EH (cell line): ENCODE measurements around the gene RFT1.
A peak's percentile ranks its signal among the peaks of the same experiment; 100 is the strongest.
"Not testable (repeated sequence)": the region's sequence is repeated elsewhere in the genome, so short reads cannot be mapped to it uniquely, and the experiment has no call there.

Experiments used
- DNase-seq: peaks from one replicate; pipeline ENCODE4 v3.0.0-alpha.2; 2015; ENCODE audit warnings: low read depth

The RFT1 gene

GRCh38 chr3:53162672-53163443 is 32.6 kb upstream of the RFT1 start:
- DNase-seq, result no peak

- DNase-seq, result peak; percentile 37
Measured at GRCh38 chr3:53161820-53162671, 31.8 kb upstream of the RFT1 start.

- DNase-seq, result peak; percentile 28
Measured at GRCh38 chr3:53161450-53161819, 31.2 kb upstream of the RFT1 start.

GRCh38 chr3:53160660-53161449 is 30.6 kb upstream of the RFT1 start, which contains the start of gene PRKCD:
PRKCD (plus strand) TSS chr3:53161209; CDS start chr3:53178423, 17,214 bp downstream.
- peak; percentile 91 for DNase-seq

- DNase-seq, result no peak
Measured at GRCh38 chr3:53160061-53160659, 29.9 kb upstream of the RFT1 start.

GRCh38 chr3:53159156-53160060 is 29.2 kb upstream of the RFT1 start:
- DNase-seq, result no peak

- DNase-seq, result no peak
Measured at GRCh38 chr3:53158765-53159155, 28.5 kb upstream of the RFT1 start.

GRCh38 chr3:53157974-53158580 is 27.8 kb upstream of the RFT1 start:
- DNase-seq, result no peak

- peak; percentile 27 for DNase-seq
Measured at GRCh38 chr3:53156368-53156834, 26.2 kb upstream of the RFT1 start.

- no peak for DNase-seq
Measured at GRCh38 chr3:53155760-53156159, 25.5 kb upstream of the RFT1 start.

GRCh38 chr3:53154881-53155285 is 24.6 kb upstream of the RFT1 start:
- DNase-seq, result no peak

- DNase-seq, result no peak
Measured at GRCh38 chr3:53153980-53154379, 23.7 kb upstream of the RFT1 start.

- no peak for DNase-seq
Measured at GRCh38 chr3:53153264-53153823, 23.1 kb upstream of the RFT1 start.

- no peak for DNase-seq
Measured at GRCh38 chr3:53151870-53152660, 21.8 kb upstream of the RFT1 start.

- DNase-seq, result no peak
Measured at GRCh38 chr3:53151465-53151864, 21.2 kb upstream of the RFT1 start.

- not testable (repeated sequence) for DNase-seq
Measured at GRCh38 chr3:53151086-53151438, 20.8 kb upstream of the RFT1 start.

- peak; percentile 62 for DNase-seq
Measured at GRCh38 chr3:53150247-53151085, 20.2 kb upstream of the RFT1 start.

- DNase-seq, result no peak
Measured at GRCh38 chr3:53149699-53150098, 19.5 kb upstream of the RFT1 start.
